Neutrophil (primary cell): ENCODE results near the gene SOS2.
A peak's percentile ranks its signal among the peaks of the same experiment; 100 is the strongest.

Experiments
- H3K27ac ChIP-seq: fragments of 200-600 bp; sonication (generic); 2 replicates; pipeline ENCODE4 v1.5.1; 2016; ENCODE audit warnings: mild to moderate bottlenecking, moderate library complexity
- H3K27me3 ChIP-seq: fragments of 200-600 bp; sonication (generic); 2 replicates; pipeline ENCODE4 v1.6.0; 2016; ENCODE audit warnings: mild to moderate bottlenecking
- H3K36me3 ChIP-seq: fragments of 200-600 bp; sonication (generic); 2 replicates; pipeline ENCODE4 v1.5.1; 2017
- H3K4me1 ChIP-seq, 2 experiments: fragments of 200-600 bp in 1 of 2; sonication (generic) in 1 of 2; 1 replicate in 1 of 2; 2 replicates in 1 of 2; pipeline versions ENCODE4 v1.5.1 to v1.6.1; 2013 to 2016; ENCODE audit warnings: low read depth in 1 of 2, low read length in 1 of 2, mild to moderate bottlenecking in 1 of 2, moderate library complexity in 1 of 2; ENCODE audit not compliant: control insufficient read depth in 1 of 2, insufficient read depth in 1 of 2
- H3K4me3 ChIP-seq, 2 experiments: fragments of 200-600 bp in 1 of 2; sonication (generic) in 1 of 2; 1 replicate in 1 of 2; 2 replicates in 1 of 2; pipeline ENCODE4 v1.5.1; 2013 to 2016; ENCODE audit warnings: low read depth in 1 of 2, low read length in 1 of 2, mild to moderate bottlenecking in 1 of 2, moderate library complexity in 1 of 2
- H3K9me3 ChIP-seq: fragments of 200-600 bp; sonication (generic); 2 replicates; pipeline ENCODE4 v1.5.1; 2016
- CTCF ChIP-seq: fragments of 200-600 bp; sonication (generic); IDR thresholded peaks from 2 replicates; pipeline ENCODE4 v1.5.1; 2016; ENCODE audit warnings: antibody characterized with exemption

SOS2 gene

GRCh38 chr14:50262865-50263264 lies 31.5 kb upstream of the SOS2 start:
- TF ChIP-seq CTCF = no peak
- Histone ChIP-seq H3K4me1 (no peaks in the 10 kb centered on the region), H3K27me3 (no peaks in the 10 kb centered on the region), H3K9me3 (no peaks in the 10 kb centered on the region), H3K36me3 (no peaks in the 10 kb centered on the region), H3K27ac (no peak overlapping the region), H3K4me3 (no peak overlapping the region)

GRCh38 chr14:50260511-50260910 lies 29.1 kb upstream of the SOS2 start:
- H3K9me3 ChIP-seq = no peaks in the 10 kb centered on the region
- H3K4me3 ChIP-seq = no peak overlapping the region
- TF ChIP-seq CTCF = peak; percentile 14
- no peaks in the 10 kb centered on the region for H3K27me3 ChIP-seq
- no peaks in the 10 kb centered on the region for H3K36me3 ChIP-seq
- no peak overlapping the region for H3K27ac ChIP-seq
- no peaks in the 10 kb centered on the region for H3K4me1 ChIP-seq

- no peak overlapping the region for H3K27ac ChIP-seq
- no peak overlapping the region for H3K4me3 ChIP-seq
- no peak for TF ChIP-seq CTCF
- no peaks in the 10 kb centered on the region for H3K9me3 ChIP-seq
- no peaks in the 10 kb centered on the region for H3K36me3 ChIP-seq
- no peaks in the 10 kb centered on the region for H3K4me1 ChIP-seq
- no peaks in the 10 kb centered on the region for H3K27me3 ChIP-seq
These were observed 28.7 kb upstream of the SOS2 start for GRCh38 chr14:50260072-50260471.

- no peak for TF ChIP-seq CTCF
- no peak overlapping the region for H3K27ac ChIP-seq
- H3K9me3 ChIP-seq = no peaks in the 10 kb centered on the region
- no peak overlapping the region for H3K4me3 ChIP-seq
- H3K4me1 ChIP-seq = no peaks in the 10 kb centered on the region
- H3K27me3 ChIP-seq = no peaks in the 10 kb centered on the region
- H3K36me3 ChIP-seq = no peaks in the 10 kb centered on the region
These were observed 26.4 kb upstream of the SOS2 start for GRCh38 chr14:50257732-50258131.

GRCh38 chr14:50254248-50254647 lies 22.9 kb upstream of the SOS2 start:
- TF ChIP-seq CTCF = no peak
- Histone ChIP-seq H3K36me3 (no peaks in the 10 kb centered on the region), H3K4me1 (no peaks in the 10 kb centered on the region), H3K4me3 (no peak overlapping the region), H3K27me3 (no peaks in the 10 kb centered on the region), H3K27ac (no peak overlapping the region), H3K9me3 (no peaks in the 10 kb centered on the region)

GRCh38 chr14:50249136-50249775 lies 17.9 kb upstream of the SOS2 start:
- Histone ChIP-seq H3K9me3 (no peaks in the 10 kb centered on the region), H3K36me3 (no peaks in the 10 kb centered on the region), H3K27me3 (no peaks in the 10 kb centered on the region), H3K4me3 (no peak overlapping the region), H3K27ac (no peak overlapping the region), H3K4me1 (no peaks in the 10 kb centered on the region)
- TF ChIP-seq CTCF = no peak
